Upper lobe of left lung (tissue), 4 donors: ENCODE data around the gene GRIN2A.

Experiments used
- CTCF ChIP-seq, 6 experiments: fragments of 450-650 bp in 4 of 6; fragments of 200-600 bp in 2 of 6; sonication (generic) in 2 of 6; IDR thresholded peaks; one replicate each; pipeline ENCODE4 v1.5.1; 2016 to 2019; ENCODE audit warnings: antibody characterized with exemption in 6 of 6
- EP300 ChIP-seq, 4 donors: sonication (generic); formaldehyde crosslinking; IDR thresholded peaks; one replicate each; pipeline ENCODE4 v1.5.1; 2017; ENCODE audit warnings: antibody characterized with exemption in 4 of 4, control low read depth in 2 of 4
- POLR2A ChIP-seq, 4 donors: fragments of 450-650 bp; IDR thresholded peaks; one replicate each; pipeline ENCODE4 v1.5.1; 2016 to 2017; ENCODE audit warnings: antibody characterized with exemption in 4 of 4, mild to moderate bottlenecking in 2 of 4
- POLR2AphosphoS5 ChIP-seq, 2 donors: sonication (generic); formaldehyde crosslinking; IDR thresholded peaks; one replicate each; pipeline ENCODE4 v1.5.1; 2017; ENCODE audit warnings: antibody characterized with exemption in 2 of 2

GRCh38 chr16:9807302-9807701 lies 374.9 kb downstream of the GRIN2A start:
- TF ChIP-seq EP300 (IDR thresholded peaks at IDR 0.05) (no peak), CTCF (IDR thresholded peaks at IDR 0.05) (no peak), POLR2AphosphoS5 (IDR thresholded peaks at IDR 0.05) (no peak), POLR2A (IDR thresholded peaks at IDR 0.05) (no peak)
